Tibial nerve (tissue), 4 donors: ENCODE data around the gene CADPS. TPM values are rescaled to one million over a fixed set of nuclear protein-coding genes. Genes with fewer than 3 reads are reported as not detected.

Experiments
- DNase-seq, 2 donors: peaks; one replicate each; pipeline ENCODE4 v3.0.0-alpha.2; 2019; ENCODE audit warnings: low spot score in 2 of 2
- H3K27ac ChIP-seq, 4 donors: fragments of 200-600 bp; sonication (generic) in 3 of 4; one replicate each; pipeline ENCODE4 v1.5.1; 2017 to 2019; ENCODE audit warnings: mild to moderate bottlenecking in 1 of 4
- H3K27me3 ChIP-seq, 2 donors: fragments of 200-600 bp; sonication (generic) in 1 of 2; one replicate each; pipeline versions ENCODE4 v1.5.1 to v1.6.0; 2017 to 2019
- H3K36me3 ChIP-seq, 3 donors: fragments of 200-600 bp; sonication (generic); one replicate each; pipeline ENCODE4 v1.5.1; 2018 to 2019
- H3K4me1 ChIP-seq, 4 donors: fragments of 200-600 bp; sonication (generic) in 3 of 4; one replicate each; pipeline ENCODE4 v1.5.1; 2017 to 2019
- H3K4me3 ChIP-seq, 4 donors: fragments of 200-600 bp; sonication (generic) in 3 of 4; one replicate each; pipeline ENCODE4 v1.5.1; 2017 to 2019; ENCODE audit warnings: mild to moderate bottlenecking in 1 of 4, moderate library complexity in 1 of 4
- H3K9me3 ChIP-seq, 4 donors: fragments of 200-600 bp; sonication (generic) in 3 of 4; one replicate each; pipeline ENCODE4 v1.5.1; 2017 to 2019
- EP300 ChIP-seq, 2 donors: sonication (generic); formaldehyde crosslinking; IDR thresholded peaks; one replicate each; pipeline ENCODE4 v1.6.1; 2017; ENCODE audit warnings: antibody characterized with exemption in 2 of 2, mild to moderate bottlenecking in 1 of 2
- POLR2A ChIP-seq, 2 donors: fragments of 450-650 bp; IDR thresholded peaks; one replicate each; pipeline ENCODE4 v1.6.1; 2017; ENCODE audit warnings: antibody characterized with exemption in 2 of 2, mild to moderate bottlenecking in 2 of 2, moderate library complexity in 2 of 2
- WGBS, 2 donors: methylation state at CpG; one replicate each; pipeline ENCODE4 v1.1.5; 2018; 5-methylcytosine and 5-hydroxymethylcytosine counted together
- total RNA-seq, 4 donors: library from RNA; depleted of rRNA; stranded (reverse); fragments of >200 nt; gene quantifications; one replicate each; pipeline ENCODE4 v1.1.0, GENCODE V29; 2016
- TF ChIP-seq, protein P1 (sequence below), 5 experiments: fragments of 200-600 bp in 3 of 5; fragments of 450-650 bp in 2 of 5; sonication (generic) in 3 of 5; IDR thresholded peaks; one replicate each; pipeline ENCODE4 v1.5.1; 2016 to 2019; ENCODE audit warnings: antibody characterized with exemption in 5 of 5, mild to moderate bottlenecking in 3 of 5, moderate library complexity in 2 of 5

CADPS gene
- total RNA-seq, 4 donors from 2014 or later = 16.2 to 16.7 TPM; not detected in 2

GRCh38 chr3:62644493-62644892 lies 230.7 kb downstream of the CADPS start:
- TF ChIP-seq EP300 (IDR thresholded peaks at IDR 0.05) = no peak
- TF ChIP-seq POLR2A (IDR thresholded peaks at IDR 0.05) = no peak
- TF ChIP-seq, protein P1, sequence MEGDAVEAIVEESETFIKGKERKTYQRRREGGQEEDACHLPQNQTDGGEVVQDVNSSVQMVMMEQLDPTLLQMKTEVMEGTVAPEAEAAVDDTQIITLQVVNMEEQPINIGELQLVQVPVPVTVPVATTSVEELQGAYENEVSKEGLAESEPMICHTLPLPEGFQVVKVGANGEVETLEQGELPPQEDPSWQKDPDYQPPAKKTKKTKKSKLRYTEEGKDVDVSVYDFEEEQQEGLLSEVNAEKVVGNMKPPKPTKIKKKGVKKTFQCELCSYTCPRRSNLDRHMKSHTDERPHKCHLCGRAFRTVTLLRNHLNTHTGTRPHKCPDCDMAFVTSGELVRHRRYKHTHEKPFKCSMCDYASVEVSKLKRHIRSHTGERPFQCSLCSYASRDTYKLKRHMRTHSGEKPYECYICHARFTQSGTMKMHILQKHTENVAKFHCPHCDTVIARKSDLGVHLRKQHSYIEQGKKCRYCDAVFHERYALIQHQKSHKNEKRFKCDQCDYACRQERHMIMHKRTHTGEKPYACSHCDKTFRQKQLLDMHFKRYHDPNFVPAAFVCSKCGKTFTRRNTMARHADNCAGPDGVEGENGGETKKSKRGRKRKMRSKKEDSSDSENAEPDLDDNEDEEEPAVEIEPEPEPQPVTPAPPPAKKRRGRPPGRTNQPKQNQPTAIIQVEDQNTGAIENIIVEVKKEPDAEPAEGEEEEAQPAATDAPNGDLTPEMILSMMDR (IDR thresholded peaks at IDR 0.05) = no peak
- WGBS, 2 donors = 46 to 50% methylated on average over 1 of the region's 1 CpG
- no peak for DNase-seq
- no peak overlapping the region for H3K4me3 ChIP-seq
- no peak overlapping the region for H3K27ac ChIP-seq
- no peaks in the 10 kb centered on the region for H3K9me3 ChIP-seq
- no peaks in the 10 kb centered on the region for H3K36me3 ChIP-seq
- H3K27me3 ChIP-seq = no peaks in the 10 kb centered on the region
- no peaks in the 10 kb centered on the region for H3K4me1 ChIP-seq

GRCh38 chr3:62638316-62638715 lies 236.9 kb downstream of the CADPS start:
- no peaks in the 10 kb centered on the region for H3K4me1 ChIP-seq
- H3K27ac ChIP-seq = no peak overlapping the region
- H3K4me3 ChIP-seq = no peak overlapping the region
- 44 to 46% methylated on average over 2 of the region's 2 CpGs for WGBS, 2 donors
- H3K27me3 ChIP-seq = peaks cover 0 to 5% of the 10 kb centered on the region in 2 donors
- no peaks in the 10 kb centered on the region for H3K9me3 ChIP-seq
- no peak for DNase-seq
- TF ChIP-seq EP300 (IDR thresholded peaks at IDR 0.05) (no peak), POLR2A (IDR thresholded peaks at IDR 0.05) (no peak)
- TF ChIP-seq, protein P1 (IDR thresholded peaks at IDR 0.05) = no peak
- H3K36me3 ChIP-seq = no peaks in the 10 kb centered on the region

DNA sequence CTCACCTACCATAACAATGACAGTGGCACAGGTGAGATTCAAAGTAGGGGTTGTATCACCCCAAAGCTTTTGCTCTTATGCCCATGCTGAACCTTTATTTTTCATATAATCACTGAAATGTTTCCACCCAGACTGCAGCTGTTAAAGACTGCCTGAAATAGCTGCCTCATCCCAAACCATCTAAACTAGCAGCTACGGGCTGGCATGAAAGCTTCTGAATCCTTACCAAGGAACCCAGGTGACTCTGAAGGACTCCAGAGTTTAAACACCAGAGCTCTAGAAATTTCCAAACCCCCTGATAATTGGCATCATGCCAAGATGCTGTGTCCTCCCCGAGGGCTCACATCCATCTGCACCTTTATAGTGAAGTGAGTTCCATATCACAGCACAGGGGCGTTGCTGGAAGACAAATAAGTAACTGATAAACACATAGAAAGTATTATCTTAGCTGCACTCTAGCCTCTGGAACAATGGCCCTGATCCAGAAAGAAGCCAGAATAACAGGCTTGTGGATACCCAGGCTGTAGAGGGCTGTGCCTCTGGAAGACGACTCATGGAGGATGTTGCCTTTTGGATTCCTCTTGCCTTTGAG lies 238.9 kb downstream of the CADPS start:
- TF ChIP-seq, protein P1 (IDR thresholded peaks at IDR 0.05) = no peak
- no peak for TF ChIP-seq EP300 (IDR thresholded peaks at IDR 0.05)
- TF ChIP-seq POLR2A (IDR thresholded peaks at IDR 0.05) = no peak
- WGBS, 2 donors = 60 to 71% methylated on average over 4 of the region's 4 CpGs
- Histone ChIP-seq H3K27ac (no peak overlapping the region), H3K9me3 (no peaks in the 10 kb centered on the region), H3K4me3 (no peak overlapping the region), H3K27me3 (peaks cover 0 to 5% of the 10 kb centered on the region in 2 donors), H3K4me1 (no peaks in the 10 kb centered on the region), H3K36me3 (no peaks in the 10 kb centered on the region)
- no peak for DNase-seq

GRCh38 chr3:62632510-62633294 lies 242.5 kb downstream of the CADPS start:
- 52 to 59% methylated on average over 11 of the region's 11 CpGs for WGBS, 2 donors
- H3K4me1 ChIP-seq = no peaks in the 10 kb centered on the region
- no peak overlapping the region for H3K4me3 ChIP-seq
- DNase-seq = no peak
- TF ChIP-seq, protein P1 (IDR thresholded peaks at IDR 0.05) = no peak
- TF ChIP-seq POLR2A (IDR thresholded peaks at IDR 0.05) = no peak
- no peak for TF ChIP-seq EP300 (IDR thresholded peaks at IDR 0.05)
- H3K27me3 ChIP-seq = no peaks in the 10 kb centered on the region
- no peak overlapping the region for H3K27ac ChIP-seq
- no peaks in the 10 kb centered on the region for H3K36me3 ChIP-seq
- no peaks in the 10 kb centered on the region for H3K9me3 ChIP-seq

- no peak overlapping the region for H3K4me3 ChIP-seq
Measured at GRCh38 chr3:62631488-62631887, 243.7 kb downstream of the CADPS start.

More at GRCh38 chr3:62631488-62631887, 243.7 kb downstream of the CADPS start:
- no peak for DNase-seq
- Histone ChIP-seq H3K27ac (no peak overlapping the region), H3K4me1 (no peaks in the 10 kb centered on the region), H3K9me3 (no peaks in the 10 kb centered on the region), H3K27me3 (no peaks in the 10 kb centered on the region), H3K36me3 (no peaks in the 10 kb centered on the region)
- 57 to 71% methylated on average over 2 of the region's 2 CpGs for WGBS, 2 donors
- TF ChIP-seq POLR2A (IDR thresholded peaks at IDR 0.05) (no peak), EP300 (IDR thresholded peaks at IDR 0.05) (no peak)
- TF ChIP-seq, protein P1 (IDR thresholded peaks at IDR 0.05) = no peak
